Activated CD4-positive, alpha-beta T cell treated with anti-CD3 and anti-CD28 coated beads for 4 hours (primary cell): ENCODE measurements around the gene CARHSP1.

ENCODE experiments used
- DNase-seq, 2 donors: peaks; one replicate each; pipeline ENCODE4 v3.0.0-alpha.2; 2020

CARHSP1 gene

DNA sequence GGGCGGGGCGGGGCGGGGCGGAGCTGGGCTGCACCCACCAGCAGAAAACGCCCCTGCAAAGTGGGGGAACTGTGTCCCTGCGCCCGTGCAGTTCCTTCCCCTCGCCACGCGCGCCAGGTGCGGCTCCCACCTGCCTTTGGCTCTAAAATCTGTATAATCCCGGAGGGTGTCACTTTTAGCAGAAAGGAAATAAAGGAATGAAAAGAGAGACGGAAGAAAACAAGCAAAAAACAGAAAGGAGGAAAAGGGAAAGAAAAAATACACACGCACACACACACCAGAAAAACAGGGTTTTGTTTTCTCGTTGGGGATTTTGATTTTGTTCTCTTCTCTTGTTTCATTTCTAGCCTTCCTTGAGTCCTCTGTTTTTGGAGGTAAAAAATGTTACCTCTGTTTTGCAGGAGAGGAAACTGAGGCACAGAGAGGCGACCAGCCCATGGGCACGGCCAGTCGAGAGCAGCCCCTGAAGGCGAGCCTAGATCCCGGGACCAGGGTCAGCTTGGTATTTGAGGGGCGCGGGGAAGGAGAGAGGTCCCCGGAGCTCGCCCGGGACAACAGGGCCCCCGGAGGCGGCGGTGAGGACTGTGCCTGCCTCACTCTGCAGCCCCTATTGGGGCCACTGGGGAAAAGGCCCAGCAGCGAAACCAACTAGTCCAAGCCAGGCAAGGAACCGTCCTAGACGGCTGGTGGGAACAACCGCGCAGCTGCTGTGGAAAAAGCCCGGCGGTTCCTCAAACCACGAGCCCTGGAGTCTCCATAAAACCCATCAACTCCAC lies 594 bp upstream of the CARHSP1 start:
- no peak for DNase-seq

DNA sequence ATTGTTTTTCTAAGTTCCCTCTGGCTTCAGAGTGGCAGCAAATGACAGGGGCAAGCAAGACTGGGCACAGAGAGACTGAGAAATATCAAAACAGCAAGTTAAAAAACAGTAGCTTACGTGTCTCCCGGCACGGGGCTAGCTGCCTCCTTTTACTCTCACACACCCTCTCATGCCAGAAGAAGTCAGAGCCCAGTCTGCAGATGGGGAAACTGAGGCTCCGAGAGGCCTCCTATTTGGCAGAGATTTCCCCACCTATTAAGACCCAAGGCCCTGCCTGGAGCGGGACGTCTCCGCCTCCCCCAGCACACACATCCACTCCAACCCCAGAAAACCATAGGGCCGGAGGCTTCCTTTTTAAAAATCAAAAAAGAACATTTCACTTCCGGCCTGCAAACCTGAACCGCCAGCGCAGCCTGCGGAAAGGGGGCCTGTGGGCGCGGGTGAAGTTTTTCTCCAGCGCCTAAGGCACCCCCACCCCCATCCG lies 832 bp downstream of the CARHSP1 start:
- DNase-seq = peak; percentile 34 to 55

DNA sequence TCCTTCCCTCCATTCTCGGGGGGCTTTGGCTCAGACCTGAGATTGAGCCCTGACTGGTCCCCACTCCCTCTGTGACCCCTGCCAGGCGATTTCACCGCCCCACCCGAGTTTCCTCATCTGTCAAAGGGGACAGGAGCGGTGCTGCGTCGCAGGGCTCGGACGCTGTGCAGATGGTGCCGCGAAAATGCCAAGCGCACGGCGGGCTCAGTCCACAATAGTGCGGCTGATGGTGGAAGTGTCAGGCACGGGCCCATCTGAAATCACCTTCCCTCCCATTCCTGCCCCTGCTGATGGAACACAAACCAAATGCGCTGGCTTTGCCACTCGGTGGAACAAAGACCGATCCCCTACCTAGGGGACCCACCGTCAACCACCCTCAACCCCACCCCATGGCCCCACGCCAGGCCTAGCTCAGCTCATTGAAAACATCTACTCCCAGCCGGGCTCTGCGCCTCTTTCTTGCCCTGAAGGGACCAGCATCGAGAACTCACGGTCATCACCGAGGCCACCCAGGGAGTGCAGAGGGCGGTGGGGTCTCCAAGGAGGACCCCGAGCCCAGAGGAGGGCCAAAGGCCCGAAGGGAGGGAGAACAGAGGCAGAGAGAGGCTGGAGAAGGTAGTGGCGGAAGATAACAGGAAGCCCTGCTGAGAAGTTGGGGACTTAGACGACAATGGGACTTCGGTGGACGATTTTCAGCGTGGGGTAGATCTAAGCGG lies 1.4 kb downstream of the CARHSP1 start:
- DNase-seq = peak in 1 of 2 donors; percentile 17

DNA sequence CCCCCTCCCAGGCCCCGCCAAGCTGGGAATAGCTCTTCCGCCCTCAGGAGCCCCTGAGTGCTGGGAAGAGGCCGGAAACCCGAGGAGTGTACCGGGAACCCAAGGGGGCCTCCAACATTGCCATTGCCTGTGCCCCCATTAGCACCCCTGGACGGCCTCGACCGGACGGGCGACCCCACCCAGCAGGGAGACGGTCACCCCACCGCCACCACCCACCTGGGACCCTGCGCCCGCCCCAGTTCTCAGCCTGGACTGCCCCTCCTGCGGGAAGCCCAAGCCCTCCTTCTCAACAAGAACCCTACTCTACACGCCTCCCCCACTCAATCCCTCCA lies 2.0 kb downstream of the CARHSP1 start:
- DNase-seq = no peak

GRCh38 chr16:8866118-8866883 lies 2.5 kb downstream of the CARHSP1 start:
- no peak for DNase-seq

DNA sequence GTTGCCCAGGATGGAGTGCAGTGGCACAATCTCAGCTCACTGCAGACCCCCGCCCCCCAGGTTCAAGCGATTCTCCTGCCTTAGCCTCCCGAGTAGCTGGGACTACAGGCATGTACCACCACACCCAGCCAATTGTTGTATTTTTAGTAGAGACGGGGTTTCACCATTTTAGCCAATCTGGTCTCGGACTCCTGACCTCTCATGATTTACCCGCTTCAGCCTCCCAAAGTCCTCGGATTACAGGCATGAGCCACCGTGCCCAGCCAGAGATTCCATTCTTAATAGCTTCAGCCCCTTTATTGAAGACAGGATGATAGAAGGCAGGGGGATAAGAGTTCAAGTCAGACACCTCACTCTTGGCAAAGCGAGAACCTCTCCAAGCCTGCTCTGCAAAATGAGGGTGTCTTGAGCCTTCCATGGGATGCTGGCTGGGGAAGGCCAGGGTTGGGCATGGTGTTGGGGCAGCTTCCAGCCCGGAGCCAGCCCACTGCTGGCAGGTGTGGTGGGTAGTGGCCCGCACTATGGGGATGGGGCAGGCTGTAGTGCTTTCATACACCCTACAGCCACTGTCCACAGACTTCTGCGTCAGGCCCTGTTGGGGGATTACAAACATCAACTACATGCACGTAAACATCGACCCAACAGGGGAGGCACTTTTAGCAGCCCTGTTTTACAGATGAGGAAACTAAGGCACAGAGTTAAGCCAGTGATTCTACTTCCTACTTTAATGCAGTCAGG lies 3.5 kb downstream of the CARHSP1 start:
- DNase-seq = no peak

GRCh38 chr16:8864480-8865110 lies 4.2 kb downstream of the CARHSP1 start:
- no peak for DNase-seq

- DNase-seq = no peak
Observed at GRCh38 chr16:8863594-8864424, 5.0 kb downstream of the CARHSP1 start.

- DNase-seq = no peak
Observed at GRCh38 chr16:8862309-8863130, 6.3 kb downstream of the CARHSP1 start.

GRCh38 chr16:8861563-8862308 lies 7.1 kb downstream of the CARHSP1 start:
- no peak for DNase-seq

GRCh38 chr16:8859913-8860881 lies 8.6 kb downstream of the CARHSP1 start:
- no peak for DNase-seq

DNA sequence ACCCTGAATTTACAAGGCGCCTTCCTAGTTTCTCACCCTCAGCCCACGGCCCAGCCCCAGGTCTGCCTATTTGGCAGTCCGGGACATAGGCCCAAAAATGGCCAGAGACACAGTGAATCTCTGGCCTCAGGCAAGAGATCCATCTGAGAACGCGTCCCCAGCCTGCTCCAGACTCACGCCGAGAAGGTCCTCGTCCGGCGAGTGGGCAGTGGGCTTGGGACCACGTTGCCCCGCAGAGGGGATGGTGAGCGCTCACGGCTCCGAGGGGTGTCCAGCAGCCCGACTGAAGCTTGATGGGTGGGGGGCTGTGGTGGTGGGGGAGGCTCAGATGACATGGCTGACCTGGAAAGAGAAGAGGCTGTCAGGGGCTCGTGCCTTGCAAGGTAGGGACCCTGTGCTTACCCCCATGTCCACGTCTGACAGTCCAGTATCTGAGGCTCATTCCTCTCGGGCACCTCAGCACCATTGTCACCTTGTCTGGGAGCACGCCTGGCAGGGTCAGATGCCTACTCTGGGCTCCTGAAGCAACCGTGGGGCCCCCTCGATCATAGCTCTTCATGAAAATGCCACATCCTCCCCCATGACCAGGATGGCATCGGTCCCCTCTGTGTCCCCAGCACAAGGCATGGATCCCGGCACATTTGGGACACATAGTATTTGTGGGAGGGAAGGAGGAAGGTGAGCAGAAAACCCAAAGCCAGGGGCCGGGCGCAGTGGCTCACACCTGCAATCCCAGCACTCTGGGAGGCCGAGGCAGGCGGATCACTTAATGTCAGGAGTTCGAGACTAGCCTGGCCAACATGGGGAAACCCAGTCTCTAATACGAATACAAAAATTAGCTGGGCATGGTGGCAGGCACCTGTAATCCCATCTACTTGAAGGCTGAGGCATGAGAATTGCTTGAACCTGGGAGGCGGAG lies 9.6 kb downstream of the CARHSP1 start:
- no peak for DNase-seq

GRCh38 chr16:8855972-8856371 lies 12.8 kb downstream of the CARHSP1 start:
- DNase-seq = no peak

DNA sequence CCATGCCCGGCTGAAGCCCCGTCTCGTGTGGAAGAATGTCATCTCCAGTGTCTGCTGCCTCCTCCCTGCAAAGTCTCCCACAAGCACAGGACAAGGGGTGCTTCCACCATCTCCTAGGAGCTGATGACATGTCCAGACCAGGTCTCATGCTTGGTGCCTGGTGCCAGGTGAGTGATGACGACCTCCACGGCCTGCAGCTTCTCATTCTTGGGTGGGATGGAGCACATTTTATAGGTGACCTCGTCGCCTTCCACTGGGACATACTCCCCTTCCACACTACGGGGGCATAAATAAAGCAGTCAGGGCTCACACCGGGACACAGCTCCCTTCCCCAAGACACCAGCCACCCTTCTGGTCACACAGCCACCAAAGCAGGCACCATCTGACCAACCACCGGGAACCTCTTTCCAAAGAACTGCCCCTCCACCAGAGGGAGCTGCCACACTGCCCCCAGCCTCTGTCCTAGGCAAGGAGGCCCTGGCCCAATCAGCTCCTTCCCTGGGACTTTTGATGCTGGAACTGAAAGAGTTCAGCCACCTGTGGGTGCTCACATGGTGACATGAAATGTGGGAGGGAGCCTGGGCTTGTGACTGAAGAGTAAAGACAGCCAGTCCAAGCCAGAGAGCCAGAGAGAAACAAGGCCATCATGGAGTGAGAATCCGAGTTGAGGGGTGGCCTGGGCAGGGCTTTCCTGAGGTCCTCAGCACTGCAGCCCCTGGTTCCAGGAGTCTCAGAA lies 13.6 kb downstream of the CARHSP1 start:
- DNase-seq = no peak

DNA sequence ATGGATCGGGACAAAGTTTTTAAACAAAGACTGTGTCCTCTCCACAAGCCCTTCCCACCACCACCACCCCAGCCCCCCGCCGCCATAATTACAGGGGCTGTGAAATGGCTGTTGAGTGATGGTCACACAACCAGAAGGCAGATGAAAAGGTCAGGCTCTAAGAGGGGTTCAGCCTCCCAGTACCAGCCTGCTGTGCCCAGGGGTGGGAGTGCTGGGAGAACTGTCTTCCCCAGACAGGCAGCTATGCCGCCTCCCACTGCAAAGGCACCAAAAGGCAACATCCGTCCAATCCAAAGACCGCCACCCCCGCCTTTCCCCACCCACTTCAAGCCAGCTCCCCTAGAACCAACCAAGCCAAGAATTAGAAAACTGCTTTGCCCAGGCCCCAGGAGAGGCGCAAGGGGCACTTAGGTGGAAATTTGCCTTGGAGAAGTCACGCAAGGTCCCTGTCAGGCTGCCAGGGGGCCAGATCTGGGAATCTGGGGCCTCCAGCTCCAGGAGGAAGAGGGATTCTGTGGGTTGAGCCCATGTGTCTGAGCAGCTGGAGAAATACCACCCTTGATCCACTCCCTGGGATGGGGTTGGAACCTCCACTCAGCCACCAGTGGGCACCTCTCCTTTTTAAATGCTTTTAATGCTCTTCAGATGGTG lies 14.4 kb downstream of the CARHSP1 start:
- no peak for DNase-seq

- DNase-seq = no peak
Observed at GRCh38 chr16:8853611-8854010, 15.2 kb downstream of the CARHSP1 start.
